HG02623 (cell line): Measurements from ENCODE around the gene NMT2.

Experiments used
- ATAC-seq: cut with Tn5 transposase; IDR thresholded peaks from one replicate; pipeline ENCODE4 v1.9.1; 2021; ENCODE audit warnings: moderate library complexity; ENCODE audit not compliant: unreplicated experiment

The NMT2 gene

DNA sequence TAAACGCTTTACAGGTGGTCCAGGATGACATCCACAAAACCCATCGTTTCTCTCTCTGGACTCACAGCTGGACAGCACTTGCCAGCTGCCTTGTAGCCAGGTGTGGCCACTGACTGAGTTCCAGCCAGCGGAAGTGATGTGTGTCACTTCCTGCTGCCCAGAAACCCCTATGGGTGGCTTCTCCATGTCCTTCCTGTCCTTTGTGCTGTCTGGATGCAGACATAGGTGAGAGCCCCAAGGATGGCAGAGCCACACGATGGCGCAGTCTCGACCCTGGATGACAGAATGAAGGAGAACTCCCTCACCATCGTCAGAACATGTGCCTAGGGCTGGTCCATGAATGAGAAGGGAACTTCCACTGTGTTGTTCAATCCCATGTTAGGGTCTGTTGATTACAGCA, 22.1 kb downstream of the NMT2 start:
- no peak for ATAC-seq

GRCh38 chr10:15144788-15145187, 23.7 kb downstream of the NMT2 start:
- no peak for ATAC-seq

- ATAC-seq, result peak; percentile 83
Observed at GRCh38 chr10:15141136-15142054, 27.1 kb downstream of the NMT2 start.

DNA sequence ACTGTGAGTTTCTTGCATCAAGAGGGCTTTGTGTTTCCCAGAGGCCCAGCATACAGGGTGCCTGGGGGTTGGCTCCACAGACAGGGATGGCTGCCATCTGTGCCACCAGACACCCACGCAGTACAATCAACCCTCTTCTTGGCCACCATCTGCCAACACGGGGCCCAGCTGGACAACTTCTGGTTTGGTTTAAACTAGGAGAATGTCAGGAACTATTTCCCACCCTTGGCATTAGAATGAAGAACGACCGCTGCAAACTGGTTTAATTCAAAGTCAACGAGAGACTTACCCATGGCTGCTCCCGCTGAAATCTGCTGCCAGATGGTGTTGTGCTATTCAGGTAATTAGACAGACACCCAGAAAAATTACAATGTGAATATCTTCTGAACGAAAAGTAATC, 27.8 kb downstream of the NMT2 start:
- no peak for ATAC-seq

GRCh38 chr10:15137636-15138035, 30.9 kb downstream of the NMT2 start:
- ATAC-seq, result no peak

DNA sequence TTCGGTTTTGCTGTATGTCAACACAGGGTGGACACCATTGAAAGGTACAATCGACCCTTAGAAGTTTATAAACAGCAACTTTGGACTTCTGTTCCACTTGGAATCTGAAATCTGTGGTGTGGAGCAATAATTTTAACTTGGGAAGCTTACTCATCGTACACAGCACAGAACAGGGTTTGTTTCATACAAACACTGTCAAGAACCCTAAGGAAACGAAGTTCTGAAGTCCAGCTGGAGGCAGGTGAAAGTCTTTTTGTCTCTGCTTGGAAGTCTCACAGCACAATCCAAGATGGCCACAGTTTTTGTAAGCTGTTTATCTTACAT, 31.5 kb downstream of the NMT2 start:
- no peak for ATAC-seq

- ATAC-seq, result no peak
Observed at GRCh38 chr10:15136129-15137035, 32.1 kb downstream of the NMT2 start.

GRCh38 chr10:15131330-15131729, 37.2 kb downstream of the NMT2 start:
- ATAC-seq, result no peak

- no peak for ATAC-seq
Observed at GRCh38 chr10:15124908-15125307, 43.6 kb downstream of the NMT2 start.

DNA sequence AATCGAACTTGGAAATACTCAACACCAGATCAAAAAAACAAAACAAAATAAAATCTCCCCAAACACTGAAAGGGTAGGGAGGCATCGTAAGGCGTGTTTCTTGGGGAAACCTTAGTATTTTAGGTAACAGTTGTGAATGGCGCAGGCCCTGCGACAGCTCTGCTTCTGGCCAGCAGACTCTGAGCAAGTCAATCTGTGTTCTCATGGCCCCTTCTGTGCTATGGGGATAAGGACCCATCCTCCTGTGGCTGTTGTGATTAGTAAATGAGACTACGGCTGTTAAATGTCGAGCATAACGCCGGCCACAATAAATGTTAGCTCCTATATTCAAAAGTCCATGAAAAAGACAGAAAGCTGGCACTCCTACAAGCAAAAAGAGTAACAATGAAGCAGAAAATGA, 44.3 kb downstream of the NMT2 start:
- ATAC-seq, result no peak

DNA sequence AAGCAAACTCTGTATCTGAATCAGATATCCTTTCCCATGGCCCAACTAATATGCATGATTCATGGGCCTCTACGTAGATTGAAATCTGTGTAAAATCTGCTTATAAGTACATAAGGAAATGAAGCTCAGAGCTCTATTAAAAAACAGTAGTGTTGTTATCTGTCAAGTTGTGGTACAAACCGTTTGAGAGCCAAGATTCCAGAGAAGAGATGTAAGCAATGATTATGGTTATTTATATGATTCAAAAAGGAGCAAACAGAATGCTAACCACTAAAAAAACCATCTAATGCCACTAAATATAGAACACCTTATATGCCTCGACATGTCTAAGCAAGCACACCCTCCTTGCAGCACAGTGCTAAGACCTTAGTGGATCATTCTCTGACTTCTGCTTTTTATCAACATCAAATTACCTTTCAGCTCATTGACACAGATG, 44.7 kb downstream of the NMT2 start:
- no peak for ATAC-seq

- peak; percentile 80 for ATAC-seq
Observed at GRCh38 chr10:15122477-15123030, 45.9 kb downstream of the NMT2 start.

- ATAC-seq, result no peak
Observed at GRCh38 chr10:15121707-15122106, 46.8 kb downstream of the NMT2 start.

- ATAC-seq, result no peak
Observed at GRCh38 chr10:15120523-15120922, 48.0 kb downstream of the NMT2 start.

DNA sequence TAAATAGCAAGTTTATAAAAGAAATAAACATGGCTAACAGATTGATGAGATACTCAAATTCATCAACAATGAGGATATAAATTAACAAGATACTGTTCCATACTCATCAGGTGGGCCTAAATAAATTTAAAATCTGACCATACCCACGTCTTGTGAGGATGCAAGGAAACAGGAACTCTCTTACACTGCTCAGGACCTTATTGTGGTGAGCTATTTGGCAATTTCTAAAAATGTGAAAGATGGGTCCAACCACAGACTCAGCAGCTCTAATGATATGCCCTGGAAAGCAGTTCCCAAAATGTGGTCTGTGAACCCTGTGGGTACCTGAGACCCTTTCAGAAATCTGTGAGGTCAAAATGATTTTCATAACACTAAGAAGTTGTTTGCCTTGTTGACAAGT, 49.9 kb downstream of the NMT2 start:
- no peak for ATAC-seq

- ATAC-seq, result no peak
Observed at GRCh38 chr10:15116225-15116624, 52.3 kb downstream of the NMT2 start.

GRCh38 chr10:15113766-15114165, 54.7 kb downstream of the NMT2 start:
- ATAC-seq, result no peak

DNA sequence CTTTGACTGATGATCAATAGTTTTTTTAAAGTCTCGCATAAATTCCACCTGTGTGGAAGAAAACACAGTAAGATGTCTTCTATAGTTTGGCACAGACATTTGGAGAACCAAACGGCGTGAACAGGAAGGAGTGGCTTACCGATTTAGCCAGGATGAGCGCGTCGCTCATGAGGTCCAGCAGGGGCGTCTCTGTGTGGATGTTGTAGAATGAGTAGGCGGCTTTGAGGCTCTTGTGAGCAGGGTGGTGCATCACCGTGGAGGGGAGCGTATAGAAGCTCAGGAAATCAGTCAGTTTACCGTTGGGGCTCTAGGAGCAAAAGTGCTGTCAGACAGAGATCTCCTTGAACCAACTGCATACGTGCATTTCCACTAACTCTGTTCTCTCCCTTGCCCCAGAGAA, 55.8 kb downstream of the NMT2 start:
- ATAC-seq, result no peak

DNA sequence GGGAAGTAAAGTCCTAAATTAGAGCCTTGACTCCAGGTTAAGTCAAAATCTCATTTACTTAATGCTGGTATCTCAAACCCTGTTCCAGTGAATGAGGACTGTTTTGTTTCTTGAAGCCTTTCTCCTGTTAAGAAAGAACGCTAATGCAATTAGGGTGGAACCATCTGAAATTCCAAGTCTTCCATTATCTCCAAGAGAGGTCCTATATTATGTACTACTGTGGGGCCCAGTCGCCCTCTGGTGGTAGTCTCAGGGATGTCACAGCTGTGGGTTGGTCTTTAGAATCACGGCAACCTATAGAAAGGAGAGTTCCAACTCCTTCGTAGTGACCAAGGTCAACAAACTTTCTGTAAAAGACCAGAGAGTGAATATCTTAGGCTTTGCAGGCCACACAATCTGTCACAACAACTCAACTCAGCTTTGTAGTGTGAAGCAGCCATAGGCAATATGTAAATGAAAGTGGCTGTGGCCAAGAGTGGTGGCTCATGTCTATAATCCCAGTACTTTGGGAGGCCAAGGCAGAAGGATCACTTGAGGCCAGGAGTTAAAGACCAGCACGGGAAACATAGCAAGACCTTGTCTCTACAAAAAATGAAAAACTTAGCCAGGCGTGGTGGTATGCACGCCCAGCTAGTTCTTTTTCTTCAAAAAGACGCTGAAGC, 62.0 kb downstream of the NMT2 start:
- ATAC-seq, result peak; percentile 82

GRCh38 chr10:15103513-15103912, 65.0 kb downstream of the NMT2 start:
- no peak for ATAC-seq

DNA sequence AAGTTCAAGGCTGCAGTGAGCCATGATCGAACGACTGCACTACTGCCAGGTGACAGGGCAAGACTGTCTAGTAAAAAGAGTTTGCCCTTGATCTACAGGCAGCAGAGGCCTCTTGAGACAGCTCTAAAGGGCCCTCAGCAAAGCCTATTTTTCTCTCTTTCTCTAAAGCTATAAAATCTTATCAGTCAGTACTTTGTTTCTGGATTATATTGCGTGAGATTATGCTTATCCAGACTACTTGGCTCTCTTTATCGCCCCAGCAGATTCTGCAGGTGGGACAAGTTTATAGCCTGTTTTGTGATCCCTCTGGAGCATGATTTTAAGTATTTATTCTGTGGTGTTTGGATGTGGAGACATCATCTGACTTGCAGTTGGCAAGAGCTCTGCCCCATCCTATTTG, 68.6 kb downstream of the NMT2 start:
- ATAC-seq, result no peak
